NCI-H1417 (cell line): ENCODE data around the gene APOBEC3A.
"Not testable (repeated sequence)": the region's sequence is repeated elsewhere in the genome, so short reads cannot be mapped to it uniquely, and the experiment has no call there.

Experiments used
- DNase-seq, 3 experiments: peaks; one replicate each; lab custom pipeline; 2025; lab: John Stamatoyannopoulos, UW

APOBEC3A gene

DNA sequence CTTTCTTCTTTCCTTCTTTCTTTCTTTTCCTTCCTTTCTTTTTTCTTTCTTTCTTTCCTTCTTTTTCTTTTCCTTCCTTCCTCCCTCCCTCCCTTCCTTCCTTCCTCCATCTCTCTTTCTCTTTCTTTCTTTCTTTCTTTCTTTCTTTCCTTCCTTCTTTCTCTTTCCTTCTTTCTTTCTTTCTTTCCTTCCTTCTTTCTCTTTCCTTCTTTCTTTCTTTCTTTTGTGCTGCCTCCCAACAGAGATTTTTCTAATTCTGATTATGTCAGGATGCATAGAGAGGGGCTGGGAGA, 1.2 kb downstream of the APOBEC3A start:
- not testable (repeated sequence) for DNase-seq

DNA sequence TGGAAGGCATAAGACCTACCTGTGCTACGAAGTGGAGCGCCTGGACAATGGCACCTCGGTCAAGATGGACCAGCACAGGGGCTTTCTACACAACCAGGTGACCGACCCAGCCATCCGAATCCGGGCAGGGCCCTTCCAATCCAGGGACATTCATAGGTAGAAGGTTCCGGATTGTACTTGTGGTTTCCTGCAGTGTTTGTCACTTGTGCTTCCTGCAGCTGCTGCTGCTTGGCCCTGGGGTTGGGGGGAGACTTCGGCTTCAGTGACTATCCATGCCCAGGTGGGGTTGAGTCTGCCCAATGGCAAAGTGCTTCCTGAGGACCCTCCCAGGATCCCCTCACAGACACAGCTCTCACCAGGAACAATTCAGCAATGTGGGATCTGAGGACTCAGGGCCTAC, 2.2 kb downstream of the APOBEC3A start:
- no peak for DNase-seq

DNA sequence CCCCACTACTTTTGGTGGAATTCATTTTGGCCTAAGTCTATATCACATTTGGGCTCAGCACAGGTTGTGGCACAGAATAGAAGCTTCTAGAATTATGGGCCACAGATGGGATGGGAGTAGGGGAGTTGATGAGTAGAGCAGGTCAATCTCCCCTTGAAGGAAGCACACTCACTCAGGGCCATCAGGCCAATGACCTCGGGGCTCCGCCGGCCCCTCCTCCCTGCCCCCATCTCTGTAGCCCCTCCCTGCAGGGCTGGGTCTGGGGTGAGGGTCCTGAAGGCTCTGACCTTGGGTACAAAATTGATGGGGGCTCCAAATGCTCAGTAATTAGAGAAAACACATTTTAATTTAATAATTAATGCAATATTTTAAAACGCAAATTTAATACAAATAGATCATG, 3.3 kb downstream of the APOBEC3A start:
- not testable (repeated sequence) for DNase-seq

DNA sequence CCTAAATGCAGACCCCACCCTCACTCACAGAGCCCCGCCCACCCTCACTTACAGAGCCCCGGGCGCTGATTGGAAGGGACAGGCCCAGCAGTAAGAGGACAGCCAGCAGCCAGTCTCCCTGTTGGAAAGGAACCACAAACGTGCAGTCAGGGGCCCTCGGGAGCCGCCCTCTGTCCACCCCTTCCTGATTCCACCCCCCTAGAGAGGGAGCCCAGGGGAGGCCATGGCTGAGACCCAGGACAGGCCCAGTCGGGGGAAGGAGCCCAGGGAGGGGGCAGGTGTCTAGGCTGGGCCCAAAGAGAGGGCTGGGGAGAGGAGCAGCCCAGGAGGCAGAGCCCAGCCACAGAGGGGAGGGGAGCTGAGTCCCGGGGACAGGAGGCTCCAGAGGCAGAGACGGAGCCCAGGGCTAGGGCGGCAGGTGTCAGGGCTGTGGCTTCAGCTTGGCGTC, 5.9 kb downstream of the APOBEC3A start:
- peak in 1 of 3 experiments; percentile 9 for DNase-seq

- no peak for DNase-seq
These were observed 6.5 kb downstream of the APOBEC3A start for GRCh38 chr22:38963872-38964271.

- DNase-seq: no peak
These were observed 6.9 kb downstream of the APOBEC3A start for GRCh38 chr22:38964306-38964705.

GRCh38 chr22:38964989-38965388, 7.6 kb downstream of the APOBEC3A start:
- no peak for DNase-seq

GRCh38 chr22:38965614-38966379, 8.4 kb downstream of the APOBEC3A start:
- DNase-seq: no peak

GRCh38 chr22:38966380-38966702, 8.9 kb downstream of the APOBEC3A start:
- DNase-seq: no peak

DNA sequence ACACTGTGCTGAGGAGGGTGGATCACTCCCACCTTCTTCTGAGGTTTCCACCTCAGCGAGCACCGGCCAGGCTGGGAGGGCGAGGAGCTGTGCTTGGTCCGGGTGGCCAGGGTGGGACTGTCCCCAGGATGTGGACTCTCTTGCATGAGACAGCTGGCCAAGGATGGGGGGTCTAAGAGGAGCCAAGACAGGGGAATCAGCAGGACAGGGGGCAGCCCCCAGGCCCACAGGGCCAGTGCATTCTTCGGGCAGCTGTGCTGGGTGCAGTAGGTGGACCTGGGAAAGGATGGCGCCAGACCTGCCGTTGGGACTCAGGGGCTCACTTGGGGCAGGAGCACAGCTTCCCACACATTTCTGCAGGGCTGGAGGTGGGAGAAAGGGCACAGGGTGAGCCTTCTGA, 9.5 kb downstream of the APOBEC3A start:
- DNase-seq: no peak

DNA sequence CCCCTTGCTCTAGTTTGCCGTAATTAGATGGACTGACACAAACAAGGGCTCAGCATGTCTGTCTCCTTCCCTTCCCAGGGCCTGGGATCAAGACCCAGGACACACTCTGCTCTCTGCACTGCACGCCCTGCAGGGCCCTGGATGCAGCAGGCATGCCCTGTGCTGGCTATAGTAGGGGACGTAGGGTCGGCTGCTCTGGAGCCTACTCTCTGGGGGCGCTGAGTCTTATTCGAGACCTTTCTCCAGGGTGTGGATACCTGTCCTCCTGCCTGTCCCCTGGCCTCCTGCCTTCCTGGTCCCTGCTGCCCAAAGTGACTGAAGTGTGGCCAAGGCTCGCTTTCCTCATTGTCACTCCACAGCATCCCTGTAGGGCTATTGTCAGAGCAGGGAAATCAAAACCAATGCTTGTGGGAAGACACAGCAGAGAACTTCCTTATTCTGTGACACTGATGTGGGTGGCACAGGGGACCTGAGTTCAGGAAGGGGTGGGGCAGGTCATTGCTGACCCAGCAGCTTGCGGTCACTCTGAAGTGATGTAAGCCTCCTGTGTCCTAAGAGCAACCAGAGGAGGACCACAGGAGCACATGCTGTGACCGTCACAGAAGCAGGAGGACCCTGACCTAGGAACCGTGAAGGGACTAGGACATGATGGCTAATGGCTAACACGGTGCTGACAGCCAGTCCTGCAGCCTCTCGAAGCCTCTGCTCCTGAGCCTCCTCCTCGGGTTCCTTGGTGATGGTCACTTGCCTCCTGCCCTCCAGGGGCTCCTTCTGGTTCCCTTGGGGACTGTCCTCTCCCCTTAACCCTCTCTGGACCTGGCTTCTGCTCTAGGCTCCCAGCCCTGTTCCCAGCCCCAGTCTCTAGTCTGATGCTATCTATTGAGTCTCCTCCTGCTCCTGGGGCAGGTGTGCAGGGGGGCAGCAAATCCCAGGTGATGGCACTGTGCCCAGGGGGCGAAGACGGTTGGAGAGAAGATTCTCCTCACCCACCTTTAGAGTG, 10.3 kb downstream of the APOBEC3A start:
- no peak for DNase-seq

DNA sequence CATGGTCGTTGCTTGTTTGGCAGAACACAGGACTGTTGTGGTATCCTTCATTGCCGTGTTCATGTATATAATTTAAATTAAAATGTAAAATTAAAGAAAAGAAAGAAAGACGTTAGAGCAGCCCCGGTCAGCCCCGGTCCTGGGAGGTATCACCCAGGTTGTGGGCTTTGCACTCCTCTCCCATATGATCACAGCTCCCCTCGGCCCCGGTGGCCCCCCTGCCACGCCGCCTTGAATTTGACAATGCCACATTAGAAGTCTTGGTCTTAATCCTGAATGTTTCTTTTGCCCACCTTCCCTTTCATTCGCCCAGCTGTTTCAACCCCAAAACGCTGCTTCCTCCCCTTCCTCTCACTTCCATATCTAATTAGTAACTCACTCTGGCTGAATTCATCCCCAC, 11.4 kb downstream of the APOBEC3A start:
- no peak for DNase-seq

GRCh38 chr22:38970551-38970950, 13.1 kb downstream of the APOBEC3A start:
- no peak for DNase-seq

DNA sequence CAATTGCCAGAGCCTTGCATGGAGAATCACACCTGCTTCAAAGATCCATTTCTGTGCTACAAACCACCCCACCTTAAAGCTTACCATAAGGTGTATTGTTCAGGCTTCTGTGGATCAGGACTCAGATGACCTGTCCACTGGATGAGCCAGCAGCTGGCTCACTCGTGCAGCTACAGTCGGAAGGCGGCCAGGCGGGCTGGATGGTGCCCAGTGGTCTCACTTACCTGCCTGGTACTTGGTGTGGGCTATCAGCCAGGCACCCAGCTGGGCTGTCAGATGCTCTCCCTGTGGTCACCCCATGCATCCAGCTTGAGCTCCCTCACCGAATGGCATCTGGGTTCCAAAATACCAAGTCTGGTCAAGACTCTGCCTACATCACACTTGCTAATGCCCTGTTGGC, 13.8 kb downstream of the APOBEC3A start:
- DNase-seq: no peak

GRCh38 chr22:38971791-38972190, 14.4 kb downstream of the APOBEC3A start:
- DNase-seq: no peak

DNA sequence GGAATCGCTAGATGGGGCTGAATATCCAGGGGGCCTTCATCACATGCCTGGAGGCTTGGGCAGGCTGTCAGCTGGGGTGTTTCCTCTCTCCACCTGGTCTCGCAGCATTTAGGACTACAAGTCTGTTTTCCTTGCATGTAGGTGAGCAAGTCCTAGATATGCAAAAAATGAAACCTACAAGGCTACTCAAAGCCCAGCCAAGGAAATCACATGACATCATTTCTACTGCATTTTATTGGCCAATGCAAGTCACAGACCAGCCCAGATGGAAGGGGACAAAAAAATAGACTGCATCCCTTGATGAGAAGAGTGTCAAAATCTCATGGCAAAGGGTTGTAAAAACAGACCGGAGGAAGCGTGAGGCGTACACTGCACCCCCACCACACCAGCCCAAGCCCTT, 15.1 kb downstream of the APOBEC3A start:
- DNase-seq: no peak

GRCh38 chr22:38973289-38974169, 16.1 kb downstream of the APOBEC3A start:
- peak in 2 of 3 experiments; percentile 9 to 39 for DNase-seq

GRCh38 chr22:38974170-38974825, 16.9 kb downstream of the APOBEC3A start:
- no peak for DNase-seq

- no peak for DNase-seq
These were observed 17.4 kb downstream of the APOBEC3A start for GRCh38 chr22:38974826-38975175.

- DNase-seq: not testable (repeated sequence)
These were observed 19.9 kb downstream of the APOBEC3A start for GRCh38 chr22:38977289-38977688.

GRCh38 chr22:38980587-38980986, 23.2 kb downstream of the APOBEC3A start:
- not testable (repeated sequence) for DNase-seq
